ENCODE data around the gene ST8SIA3. TPM values are rescaled to one million over a fixed set of nuclear protein-coding genes. Genes with fewer than 3 reads are reported as not detected.

ST8SIA3 gene
- total RNA-seq, 1 donor from 2014 or later = not detected

- DNase-seq (ENCODE audit: low read depth) = no peak
- no peak for TF ChIP-seq CTCF (conservative IDR thresholded peaks at IDR 0.05; ENCODE audit: low read depth, low read length)
- H3K4me3 ChIP-seq (ENCODE audit: low read depth, low read length) = no peak overlapping the region
Observed at GRCh38 chr18:57362714-57363113, 10.4 kb downstream of the ST8SIA3 start.

- TF ChIP-seq CTCF (conservative IDR thresholded peaks at IDR 0.05; ENCODE audit: low read depth, low read length) = no peak
- no peak overlapping the region for H3K4me3 ChIP-seq (ENCODE audit: low read depth, low read length)
- DNase-seq (ENCODE audit: low read depth) = no peak
Observed at GRCh38 chr18:57364460-57364859, 12.1 kb downstream of the ST8SIA3 start.

GRCh38 chr18:57366528-57367081, 14.2 kb downstream of the ST8SIA3 start:
- DNase-seq (ENCODE audit: low read depth) = no peak
- no peak overlapping the region for H3K4me3 ChIP-seq (ENCODE audit: low read depth, low read length)
- TF ChIP-seq CTCF (conservative IDR thresholded peaks at IDR 0.05; ENCODE audit: low read depth, low read length) = no peak

GRCh38 chr18:57372444-57372843, 20.1 kb downstream of the ST8SIA3 start:
- no peak for DNase-seq (ENCODE audit: low read depth)
- no peak for TF ChIP-seq CTCF (conservative IDR thresholded peaks at IDR 0.05; ENCODE audit: low read depth, low read length)
- no peak overlapping the region for H3K4me3 ChIP-seq (ENCODE audit: low read depth, low read length)

GRCh38 chr18:57373017-57373416, 20.7 kb downstream of the ST8SIA3 start:
- DNase-seq (ENCODE audit: low read depth) = no peak
- TF ChIP-seq CTCF (conservative IDR thresholded peaks at IDR 0.05; ENCODE audit: low read depth, low read length) = no peak

GRCh38 chr18:57376503-57376902, 24.1 kb downstream of the ST8SIA3 start:
- no peak overlapping the region for H3K4me3 ChIP-seq (ENCODE audit: low read depth, low read length)
- DNase-seq (ENCODE audit: low read depth) = no peak
- no peak for TF ChIP-seq CTCF (conservative IDR thresholded peaks at IDR 0.05; ENCODE audit: low read depth, low read length)

More at GRCh38 chr18:57373017-57373416, 20.7 kb downstream of the ST8SIA3 start:
- H3K4me3 ChIP-seq (ENCODE audit: low read depth, low read length) = no peak overlapping the region

GRCh38 chr18:57389271-57389670, 36.9 kb downstream of the ST8SIA3 start:
- no peak for DNase-seq (ENCODE audit: low read depth)
- no peak overlapping the region for H3K4me3 ChIP-seq (ENCODE audit: low read depth, low read length)
- no peak for TF ChIP-seq CTCF (conservative IDR thresholded peaks at IDR 0.05; ENCODE audit: low read depth, low read length)

Measured in epithelial cell of proximal tubule (primary cell).